ENCODE data around the gene HCAR2. TPM values are rescaled to one million over a fixed set of nuclear protein-coding genes. Genes with fewer than 3 reads are reported as not detected.

The HCAR2 gene
- total RNA-seq, 1 experiment from 2014 or later, result not detected

DNA sequence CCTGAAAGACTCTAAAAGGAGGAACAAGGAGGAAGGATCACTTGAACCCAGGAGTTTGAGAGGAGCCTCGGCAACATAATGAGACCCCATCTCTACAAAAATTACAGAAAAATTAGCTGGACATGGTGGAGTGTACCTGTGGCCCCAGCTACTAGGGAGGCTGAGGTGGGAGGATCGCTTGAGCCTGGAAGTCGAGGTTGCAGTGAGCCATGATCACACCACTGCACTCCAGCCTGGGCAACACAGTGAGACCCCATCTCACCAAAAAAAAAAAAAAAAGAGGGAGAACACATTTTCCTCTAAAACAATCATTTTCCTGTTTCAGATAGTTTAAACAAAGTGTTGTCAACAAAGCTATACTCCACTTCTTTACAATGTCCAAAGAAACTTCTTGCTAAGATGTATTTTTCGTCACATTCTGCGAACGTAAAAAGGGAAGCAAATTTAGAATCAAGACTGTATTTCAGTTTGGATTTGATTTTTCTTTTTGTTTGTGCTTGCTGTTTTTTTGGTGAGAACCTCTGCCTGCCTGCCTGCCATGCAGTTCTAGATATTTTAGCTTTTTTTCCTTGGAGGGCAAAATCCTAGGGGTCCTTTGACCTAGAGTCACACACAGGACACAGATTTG lies 22.4 kb upstream of the HCAR2 start:
- no peaks in the 10 kb centered on the region for H3K27me3 ChIP-seq (ENCODE audit: insufficient read depth, low read length)
- H2BK5ac ChIP-seq (ENCODE audit: insufficient read length, low read length), result no peak overlapping the region
- Mint-ChIP-seq H3K4me3 (no peak overlapping the region), H3K4me1 (peaks cover 10 to 18% of the 10 kb centered on the region in 2 experiments), H3K9me3 (no peaks in the 10 kb centered on the region), H3K27ac (peak overlapping the region in 1 of 3 experiments; percentile 81; a peak in 3 of 7 replicates), H3K27me3 (ENCODE audit: low read depth) (no peaks in the 10 kb centered on the region), H3K36me3 (ENCODE audit: insufficient read depth in 1 of 3, low read depth in 3 of 3) (no peaks in the 10 kb centered on the region)
- H3K9ac ChIP-seq (ENCODE audit: extremely low read depth, insufficient read length, low read length), result no peak overlapping the region
- no peaks in the 10 kb centered on the region for H4K20me1 ChIP-seq (ENCODE audit: control insufficient read depth, insufficient read depth, insufficient read length)
- no peak overlapping the region for H3K4me2 ChIP-seq (ENCODE audit: insufficient read depth, insufficient read length, low read length)
- H3K79me2 ChIP-seq (ENCODE audit: insufficient read depth, low read length), result no peaks in the 10 kb centered on the region
- TF ChIP-seq, protein P1, sequence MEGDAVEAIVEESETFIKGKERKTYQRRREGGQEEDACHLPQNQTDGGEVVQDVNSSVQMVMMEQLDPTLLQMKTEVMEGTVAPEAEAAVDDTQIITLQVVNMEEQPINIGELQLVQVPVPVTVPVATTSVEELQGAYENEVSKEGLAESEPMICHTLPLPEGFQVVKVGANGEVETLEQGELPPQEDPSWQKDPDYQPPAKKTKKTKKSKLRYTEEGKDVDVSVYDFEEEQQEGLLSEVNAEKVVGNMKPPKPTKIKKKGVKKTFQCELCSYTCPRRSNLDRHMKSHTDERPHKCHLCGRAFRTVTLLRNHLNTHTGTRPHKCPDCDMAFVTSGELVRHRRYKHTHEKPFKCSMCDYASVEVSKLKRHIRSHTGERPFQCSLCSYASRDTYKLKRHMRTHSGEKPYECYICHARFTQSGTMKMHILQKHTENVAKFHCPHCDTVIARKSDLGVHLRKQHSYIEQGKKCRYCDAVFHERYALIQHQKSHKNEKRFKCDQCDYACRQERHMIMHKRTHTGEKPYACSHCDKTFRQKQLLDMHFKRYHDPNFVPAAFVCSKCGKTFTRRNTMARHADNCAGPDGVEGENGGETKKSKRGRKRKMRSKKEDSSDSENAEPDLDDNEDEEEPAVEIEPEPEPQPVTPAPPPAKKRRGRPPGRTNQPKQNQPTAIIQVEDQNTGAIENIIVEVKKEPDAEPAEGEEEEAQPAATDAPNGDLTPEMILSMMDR (conservative IDR thresholded peaks at IDR 0.05), result no peak
- no peaks in the 10 kb centered on the region for H3K23me2 ChIP-seq (ENCODE audit: insufficient read length, low read depth, low read length, poor library complexity, severe bottlenecking)
- H4K5ac ChIP-seq (ENCODE audit: insufficient read length, low read depth, low read length), result no peak overlapping the region
- no peak overlapping the region for H2BK15ac ChIP-seq (ENCODE audit: low read depth, low read length)
- no peak overlapping the region for H3K56ac ChIP-seq (ENCODE audit: insufficient read length, low read depth, low read length)
- H4K91ac ChIP-seq (ENCODE audit: insufficient read length, low read depth, low read length), result no peak overlapping the region
- no peaks in the 10 kb centered on the region for H3K4me1 ChIP-seq (ENCODE audit: insufficient read depth, low read length)
- no peak overlapping the region for H2AFZ ChIP-seq (ENCODE audit: low read length)
- H3K9me3 ChIP-seq (ENCODE audit: control insufficient read depth, low read depth, low read length), result no peaks in the 10 kb centered on the region
- H2BK20ac ChIP-seq (ENCODE audit: low read depth, low read length, poor library complexity, severe bottlenecking), result no peak overlapping the region
- no peak overlapping the region for H2BK12ac ChIP-seq (ENCODE audit: insufficient read length, low read depth, low read length)
- no peak for DNase-seq
- H3K27ac ChIP-seq (ENCODE audit: insufficient read length, low read depth, low read length), result no peak overlapping the region
- no peak overlapping the region for H3T11ph ChIP-seq (ENCODE audit: low read length)
- no peak overlapping the region for H4K8ac ChIP-seq (replicated peaks; ENCODE audit: insufficient read length, low read depth, low read length)
- H3K14ac ChIP-seq (ENCODE audit: insufficient read depth, low read length), result no peak overlapping the region
- no peak overlapping the region for H3K4ac ChIP-seq (ENCODE audit: low read depth, low read length)
- H3K18ac ChIP-seq (ENCODE audit: insufficient read length, low read depth, low read length), result no peak overlapping the region
- no CpG with 5 or more reads among the region's 6 CpGs for WGBS (ENCODE audit: extremely low coverage, insufficient read length, low lambda C conversion rate)
- no peak overlapping the region for H2AK5ac ChIP-seq (ENCODE audit: insufficient read length, low read length)
- H3K79me1 ChIP-seq (ENCODE audit: insufficient read depth, low read depth, low read length, poor library complexity, severe bottlenecking), result no peaks in the 10 kb centered on the region
- H2BK120ac ChIP-seq (ENCODE audit: low read depth, low read length, poor library complexity, severe bottlenecking), result no peak overlapping the region
- H3K23ac ChIP-seq (ENCODE audit: insufficient read length, low read depth, low read length), result no peak overlapping the region
